Keratinocyte (primary cell): ENCODE measurements around the gene RELB. TPM values are rescaled to one million over a fixed set of nuclear protein-coding genes. Genes with fewer than 3 reads are reported as not detected.

Source experiments
- DNase-seq: peaks from one replicate; pipeline ENCODE4 v3.0.0-alpha.2; 2011; ENCODE audit warnings: low read depth, missing footprints, low spot score
- FAIRE-seq: peaks from 2 replicates; lab custom pipeline; 2011; peaks lifted over from hg19 to GRCh38; lab: Jason Lieb, UNC
- H2AFZ ChIP-seq: 2 replicates; pipeline ENCODE4 v1.6.0; 2012; ENCODE audit warnings: low read length, control low read depth, inconsistent platforms; ENCODE audit not compliant: control insufficient read depth
- H3K27ac ChIP-seq: 2 replicates; pipeline ENCODE4 v1.5.1; 2011; ENCODE audit warnings: low read length; ENCODE audit not compliant: control insufficient read depth, insufficient read depth
- H3K27me3 ChIP-seq: 3 replicates; pipeline ENCODE4 v1.6.0; 2011; ENCODE audit warnings: low read length; ENCODE audit not compliant: control insufficient read depth, insufficient read depth; ENCODE audit errors: extremely low read depth
- H3K36me3 ChIP-seq, 2 experiments: 2 replicates in 1 of 2; 3 replicates in 1 of 2; pipeline ENCODE4 v1.5.1; 2011; ENCODE audit warnings: low read length in 2 of 2, mild to moderate bottlenecking in 1 of 2; ENCODE audit not compliant: control insufficient read depth in 2 of 2, insufficient read depth in 2 of 2; ENCODE audit errors: extremely low read depth in 1 of 2
- H3K4me1 ChIP-seq: 3 replicates; pipeline ENCODE4 v1.5.1; 2011; ENCODE audit warnings: low read length; ENCODE audit not compliant: control insufficient read depth, insufficient read depth; ENCODE audit errors: extremely low read depth
- H3K4me2 ChIP-seq: 3 replicates; pipeline ENCODE4 v1.6.0; 2011; ENCODE audit warnings: low read depth, low read length; ENCODE audit not compliant: control insufficient read depth, insufficient read depth; ENCODE audit errors: extremely low read depth
- H3K4me3 ChIP-seq, 3 experiments: fragments of 200-600 bp in 1 of 3; sonication (generic) in 1 of 3; 2 replicates in 2 of 3; 3 replicates in 1 of 3; pipeline ENCODE4 v1.5.1; 2011 to 2016; ENCODE audit warnings: low read length in 3 of 3, mild to moderate bottlenecking in 3 of 3, control low read depth in 2 of 3, inconsistent platforms in 1 of 3, low read depth in 1 of 3, mixed read lengths in 1 of 3, mixed run types in 1 of 3, moderate library complexity in 1 of 3; ENCODE audit not compliant: control insufficient read depth in 2 of 3, insufficient read depth in 2 of 3; ENCODE audit errors: extremely low read depth in 1 of 3
- H3K79me2 ChIP-seq: 2 replicates; pipeline ENCODE4 v1.6.0; 2012; ENCODE audit warnings: low read length; ENCODE audit not compliant: control insufficient read depth, insufficient read depth
- H3K9ac ChIP-seq: 3 replicates; pipeline ENCODE4 v1.6.0; 2011; ENCODE audit warnings: low read length; ENCODE audit not compliant: control insufficient read depth, insufficient read depth; ENCODE audit errors: extremely low read depth
- H3K9me1 ChIP-seq: 3 replicates; pipeline ENCODE4 v1.6.0; 2011; ENCODE audit warnings: low read length; ENCODE audit not compliant: control insufficient read depth, insufficient read depth; ENCODE audit errors: extremely low read depth
- H3K9me3 ChIP-seq: 2 replicates; pipeline ENCODE4 v1.5.1; 2012; ENCODE audit warnings: low read depth, low read length; ENCODE audit not compliant: control insufficient read depth
- H4K20me1 ChIP-seq: 3 replicates; pipeline ENCODE4 v1.6.0; 2011; ENCODE audit warnings: low read length; ENCODE audit not compliant: control insufficient read depth, insufficient read depth; ENCODE audit errors: extremely low read depth
- EZH2 ChIP-seq: IDR thresholded peaks from one replicate; pipeline ENCODE4 v1.6.1; 2012; ENCODE audit warnings: inconsistent platforms, mild to moderate bottlenecking, low read length, moderate library complexity
- dilution Hi-C: fragments of 300-500 bp; cut with MboI; formaldehyde crosslinking; loops from one replicate; pipeline ENCODE4 v1.7.0; 2020; ENCODE audit warnings: low sequenced_read_pairs; ENCODE audit not compliant: extremely low pct_ligation_motif_present
- polyA plus RNA-seq, 5 experiments: library from polyadenylated mRNA; depleted of rRNA in 3 of 5; stranded (reverse) in 3 of 5; stranded (forward) in 1 of 5; unstranded in 1 of 5; fragments of >200 nt; gene quantifications; 1 replicate in 1 of 5; 2 replicates in 3 of 5; 3 replicates in 1 of 5; pipeline versions ENCODE4 v1.2.1 to v1.2.3, GENCODE V29; 2011 to 2012; ENCODE audit warnings: missing spikeins in 2 of 5, low read depth in 1 of 5, low replicate concordance in 1 of 5
- TF ChIP-seq, protein P1 (sequence below), 3 experiments: IDR thresholded peaks in 1 of 3; conservative IDR thresholded peaks in 1 of 3; optimal IDR thresholded peaks in 1 of 3; 2 replicates in 2 of 3; 3 replicates in 1 of 3; pipeline versions ENCODE3 to v1.5.1; 2011; ENCODE audit warnings: low read length in 3 of 3, mild to moderate bottlenecking in 3 of 3, moderate library complexity in 2 of 3, control low read depth in 1 of 3, inconsistent platforms in 1 of 3; ENCODE audit not compliant: insufficient read depth in 2 of 3; ENCODE audit errors: extremely low read depth in 1 of 3

The RELB gene
- polyA plus RNA-seq, 1 donor (not counting 4 experiments of a cell fraction or from before 2014, with no cell fraction given), result 3.6 TPM

DNA sequence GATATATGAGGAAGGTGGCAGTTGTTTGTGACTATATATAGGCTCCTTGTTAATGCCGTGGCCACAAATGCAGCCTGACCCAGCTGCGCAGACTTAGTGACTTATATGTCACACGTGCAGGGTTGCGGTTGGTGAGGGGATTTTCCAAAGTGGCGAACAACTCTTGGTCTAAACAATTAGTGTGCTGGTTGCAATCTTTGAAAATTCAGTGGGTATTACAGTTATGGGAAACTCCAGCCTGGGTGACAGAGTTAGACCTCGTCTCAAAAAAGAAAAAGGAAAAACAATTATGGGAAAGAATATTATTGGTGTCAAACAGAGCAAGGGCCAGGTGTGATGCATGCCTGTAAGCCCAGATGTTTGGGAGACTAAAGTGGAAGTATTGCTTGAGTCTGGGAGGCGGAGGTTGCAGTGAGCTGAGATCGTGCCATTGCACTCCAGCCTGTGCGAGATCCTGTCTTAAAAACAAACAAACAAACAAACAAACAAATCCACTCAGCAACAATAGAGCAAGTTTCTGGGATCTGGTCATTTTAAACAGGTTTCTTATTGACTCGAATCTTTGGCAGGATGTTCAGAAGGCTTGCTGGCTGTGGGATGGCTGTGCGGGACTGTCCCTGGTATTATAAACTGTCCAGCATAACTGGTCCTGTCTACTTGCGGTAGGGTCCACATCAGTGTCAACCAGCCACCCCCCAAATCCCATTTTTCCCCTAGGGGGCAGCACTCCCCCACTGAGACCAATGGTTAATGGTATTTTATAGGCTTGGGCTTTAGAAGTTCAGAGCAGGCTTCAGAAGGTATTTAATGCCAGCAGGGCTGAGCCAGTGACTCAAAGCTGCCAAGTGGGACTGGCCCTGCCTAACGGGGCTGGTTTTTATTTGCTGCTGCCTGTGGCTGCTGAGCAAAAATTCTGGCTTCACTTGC, 15.4 kb downstream of the RELB start:
- no peak overlapping the region for H2AFZ ChIP-seq
- no peak overlapping the region for H3K4me2 ChIP-seq
- H3K79me2 ChIP-seq, result no peaks in the 10 kb centered on the region
- H3K36me3 ChIP-seq, result peaks cover 0 to 6% of the 10 kb centered on the region in 2 experiments
- H3K4me1 ChIP-seq, result no peaks in the 10 kb centered on the region
- DNase-seq (no peak), FAIRE-seq (peak; percentile 29)
- no peak overlapping the region for H3K9ac ChIP-seq
- H3K4me3 ChIP-seq, result no peak overlapping the region
- H3K27me3 ChIP-seq, result no peaks in the 10 kb centered on the region
- no peak overlapping the region for H3K27ac ChIP-seq
- H3K9me3 ChIP-seq, result no peaks in the 10 kb centered on the region
- dilution Hi-C loops, result no loop called here
- H4K20me1 ChIP-seq, result no peaks in the 10 kb centered on the region
- H3K9me1 ChIP-seq, result no peaks in the 10 kb centered on the region
- no peak for TF ChIP-seq EZH2
- TF ChIP-seq, protein P1, sequence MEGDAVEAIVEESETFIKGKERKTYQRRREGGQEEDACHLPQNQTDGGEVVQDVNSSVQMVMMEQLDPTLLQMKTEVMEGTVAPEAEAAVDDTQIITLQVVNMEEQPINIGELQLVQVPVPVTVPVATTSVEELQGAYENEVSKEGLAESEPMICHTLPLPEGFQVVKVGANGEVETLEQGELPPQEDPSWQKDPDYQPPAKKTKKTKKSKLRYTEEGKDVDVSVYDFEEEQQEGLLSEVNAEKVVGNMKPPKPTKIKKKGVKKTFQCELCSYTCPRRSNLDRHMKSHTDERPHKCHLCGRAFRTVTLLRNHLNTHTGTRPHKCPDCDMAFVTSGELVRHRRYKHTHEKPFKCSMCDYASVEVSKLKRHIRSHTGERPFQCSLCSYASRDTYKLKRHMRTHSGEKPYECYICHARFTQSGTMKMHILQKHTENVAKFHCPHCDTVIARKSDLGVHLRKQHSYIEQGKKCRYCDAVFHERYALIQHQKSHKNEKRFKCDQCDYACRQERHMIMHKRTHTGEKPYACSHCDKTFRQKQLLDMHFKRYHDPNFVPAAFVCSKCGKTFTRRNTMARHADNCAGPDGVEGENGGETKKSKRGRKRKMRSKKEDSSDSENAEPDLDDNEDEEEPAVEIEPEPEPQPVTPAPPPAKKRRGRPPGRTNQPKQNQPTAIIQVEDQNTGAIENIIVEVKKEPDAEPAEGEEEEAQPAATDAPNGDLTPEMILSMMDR (optimal IDR thresholded peaks at IDR 0.05 in 1 of 3, IDR thresholded peaks at IDR 0.05 in 1 of 3, conservative IDR thresholded peaks at IDR 0.05 in 1 of 3; ENCODE audit: extremely low read depth in 1 of 3, insufficient read depth in 2 of 3, low read length in 3 of 3), result peak; percentile 61 to 67 (median 65)

DNA sequence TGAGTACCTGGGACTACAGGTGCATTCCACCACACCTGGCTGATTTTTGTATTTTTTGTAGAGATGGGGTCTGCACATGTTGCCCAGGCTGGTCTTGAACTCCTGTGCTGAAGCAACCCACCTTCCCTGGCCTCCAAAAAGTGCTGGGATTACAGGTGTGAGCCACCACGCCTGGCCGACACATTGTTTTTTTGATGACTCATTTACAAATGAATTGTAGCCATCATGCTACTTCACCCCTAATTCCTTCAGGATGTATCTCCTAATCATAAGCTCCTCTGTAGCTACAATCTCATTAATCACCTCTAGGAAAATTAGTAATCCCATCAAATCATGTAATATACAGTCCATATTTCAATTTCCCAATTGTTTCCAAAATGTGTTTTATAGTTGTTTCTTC, 17.9 kb downstream of the RELB start:
- DNase-seq, result no peak
- peaks cover 2% of the 10 kb centered on the region in 2 experiments for H3K36me3 ChIP-seq
- TF ChIP-seq, protein P1 (optimal IDR thresholded peaks at IDR 0.05 in 1 of 3, IDR thresholded peaks at IDR 0.05 in 1 of 3, conservative IDR thresholded peaks at IDR 0.05 in 1 of 3; ENCODE audit: extremely low read depth in 1 of 3, insufficient read depth in 2 of 3, low read length in 3 of 3), result no peak
- TF ChIP-seq EZH2, result no peak
- no peak overlapping the region for H2AFZ ChIP-seq
- H3K4me1 ChIP-seq, result no peaks in the 10 kb centered on the region
- no peaks in the 10 kb centered on the region for H3K79me2 ChIP-seq
- no peaks in the 10 kb centered on the region for H4K20me1 ChIP-seq
- no peak for FAIRE-seq
- dilution Hi-C loops, result no loop called here
- no peak overlapping the region for H3K27ac ChIP-seq
- no peak overlapping the region for H3K4me2 ChIP-seq
- H3K9me3 ChIP-seq, result no peaks in the 10 kb centered on the region
- H3K27me3 ChIP-seq, result no peaks in the 10 kb centered on the region
- H3K4me3 ChIP-seq, result no peak overlapping the region
- no peak overlapping the region for H3K9ac ChIP-seq
- H3K9me1 ChIP-seq, result no peaks in the 10 kb centered on the region
